Activated CD4-positive, alpha-beta T cell treated with anti-CD3 and anti-CD28 coated beads for 36 hours (primary cell): Measurements from ENCODE around the gene UBALD2. TPM values are rescaled to one million over a fixed set of nuclear protein-coding genes. Genes with fewer than 3 reads are reported as not detected.
"Not testable (repeated sequence)": the region's sequence is repeated elsewhere in the genome, so short reads cannot be mapped to it uniquely, and the experiment has no call there.

Experiments
- ATAC-seq: fragments of 200-7000 bp; cut with Tn5 transposase; one replicate; pipeline ENCODE4 v1.10.0; 2021; ENCODE audit warnings: mild to moderate bottlenecking, moderate library complexity
- CTCF ChIA-PET: fragments of 350-600 bp; sonication (Branson Sonifier 250); formaldehyde crosslinking; loops from one replicate; lab custom pipeline; 2021; ENCODE audit warnings: antibody characterized with exemption; lab: Charles Lee
- POLR2A ChIA-PET: fragments of 350-600 bp; sonication (Branson Sonifier 250); formaldehyde crosslinking; loops from one replicate; lab custom pipeline; 2021; ENCODE audit warnings: antibody characterized with exemption, inconsistent platforms; lab: Charles Lee
- DNase-seq: peaks from one replicate; pipeline ENCODE4 v3.0.0-alpha.2; 2020
- H3K27ac Mint-ChIP-seq: one replicate; pipeline ENCODE4 v1.8.0; 2021; ENCODE audit warnings: mixed read lengths
- H3K27me3 Mint-ChIP-seq: one replicate; pipeline ENCODE4 v1.8.0; 2021; ENCODE audit warnings: mixed read lengths
- H3K36me3 Mint-ChIP-seq: one replicate; pipeline ENCODE4 v1.8.0; 2021; ENCODE audit warnings: low read depth, mixed read lengths
- H3K4me1 Mint-ChIP-seq: one replicate; pipeline ENCODE4 v1.8.0; 2021; ENCODE audit warnings: mixed read lengths
- H3K4me3 Mint-ChIP-seq: one replicate; pipeline ENCODE4 v1.8.0; 2021; ENCODE audit warnings: mild to moderate bottlenecking, moderate library complexity, mixed read lengths
- H3K9me3 Mint-ChIP-seq: one replicate; pipeline ENCODE4 v1.8.0; 2021; ENCODE audit warnings: low read depth, mixed read lengths
- intact Hi-C, 2 experiments: fragments of 100-400 bp; cut with DNase I in 1 of 2; cut with micrococcal nuclease in 1 of 2; formaldehyde crosslinking; loops; one replicate each; pipeline versions ENCODE4 v1.14.2 to v1.15.1; 2022 to 2024; cut with DNase I, micrococcal nuclease
- total RNA-seq, 2 experiments: library from RNA; stranded (reverse); gene quantifications; one replicate each; pipeline ENCODE4 v1.2.3, GENCODE V29; 2021

UBALD2 gene
- total RNA-seq, 2 experiments from 2014 or later: 299 to 639 TPM

DNA sequence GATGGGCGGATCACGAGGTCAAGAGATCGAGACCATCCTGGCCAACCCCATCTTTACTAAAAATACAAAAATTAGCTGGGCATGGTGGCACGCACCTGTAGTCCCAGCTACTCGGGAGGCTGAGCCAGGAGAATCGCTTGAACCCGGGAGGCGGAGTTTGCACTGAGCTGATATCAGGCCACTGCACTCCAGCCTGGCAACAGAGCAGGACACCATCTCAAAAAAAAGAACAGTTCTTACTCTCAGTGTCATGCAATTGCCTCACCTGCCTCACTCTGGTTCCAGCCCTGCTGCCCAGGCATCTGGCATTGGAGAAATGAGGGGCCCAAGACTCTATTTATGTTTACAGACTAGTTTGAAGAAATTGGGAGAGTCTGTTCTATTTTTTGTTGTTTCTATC is 20.4 kb upstream of the UBALD2 start:
- H3K4me3 Mint-ChIP-seq, H3K9me3 Mint-ChIP-seq, ATAC-seq, H3K27me3 Mint-ChIP-seq, DNase-seq, H3K36me3 Mint-ChIP-seq, intact Hi-C loops: not testable (repeated sequence)
- ChIA-PET CTCF (interaction anchor here (0.5 to 2.3 kb wide), 6 partner anchors 11 to 126 kb away, joined by 3 to 7 read pairs (median 4); no protein-coding TSS in a partner anchor), POLR2A (interaction anchor here (2.2 to 2.8 kb wide), 2 partner anchors 23 to 27 kb away, joined by 20 to 28 read pairs; no protein-coding TSS in a partner anchor)
- H3K4me1 Mint-ChIP-seq: peaks cover 63% of the 10 kb centered on the region
- peak overlapping the region; percentile 69 for H3K27ac Mint-ChIP-seq

DNA sequence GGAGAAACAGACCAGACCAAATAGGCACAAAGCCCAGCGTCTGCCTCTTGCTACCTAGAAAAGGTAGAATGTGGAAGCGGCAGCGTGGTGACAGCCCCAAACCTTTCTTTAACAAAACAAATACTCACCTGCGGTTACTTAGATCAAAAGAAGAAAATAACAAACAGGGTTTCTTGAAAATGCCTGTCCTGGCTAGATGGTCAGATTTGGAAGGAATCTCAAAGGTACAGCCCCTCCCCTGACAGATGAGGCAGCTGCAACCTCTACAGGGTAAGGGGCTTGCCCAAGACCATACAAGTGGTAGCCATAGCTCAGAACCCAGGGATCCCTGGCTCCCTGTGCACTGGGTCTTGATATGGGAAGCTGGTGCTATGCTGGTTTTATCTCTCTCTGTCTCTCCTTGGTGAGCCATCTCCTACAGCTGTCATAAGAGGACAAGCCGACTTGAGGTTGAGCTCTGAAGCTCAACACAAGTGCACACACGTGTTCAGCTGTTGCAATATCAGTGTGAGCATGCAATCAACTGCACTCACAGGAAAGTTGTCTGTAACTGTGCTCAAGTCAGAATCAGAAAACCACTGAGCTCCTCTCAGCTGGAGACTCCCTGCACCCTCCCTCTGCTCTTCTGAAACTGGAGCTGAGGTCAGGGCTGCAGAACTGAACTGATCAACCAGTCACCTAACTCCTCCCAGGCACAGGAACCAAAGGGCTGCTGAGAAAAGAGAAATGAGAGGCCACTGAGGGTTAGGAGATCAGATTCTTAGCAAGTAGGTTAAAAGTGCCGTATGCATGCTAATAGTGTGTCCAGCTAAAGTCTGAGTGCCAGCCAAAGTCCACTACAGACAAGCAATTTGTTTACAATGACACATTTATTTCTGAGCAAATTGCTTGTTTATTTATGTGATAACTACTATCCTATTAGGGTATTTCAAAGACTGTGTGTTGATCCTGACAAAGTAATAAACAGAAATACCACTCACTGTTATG is 18.8 kb upstream of the UBALD2 start:
- peak; percentile 84 for DNase-seq
- H3K4me1 Mint-ChIP-seq: peaks cover 59% of the 10 kb centered on the region
- intact Hi-C loops: loop anchor here (1.0 to 2.0 kb wide), 6 partner anchors 18 to 55 kb away; partner anchors contain the start of gene UBALD2 (in 1 of the 2)
- H3K27ac Mint-ChIP-seq: peak overlapping the region; percentile 89
- POLR2A ChIA-PET: interaction anchor here (0.6 to 2.8 kb wide), 10 partner anchors 10 to 1034 kb away, joined by 3 to 28 read pairs (median 8); partner anchors contain the start of gene UBALD2
- ATAC-seq: peak; percentile 98
- H3K4me3 Mint-ChIP-seq: peak overlapping the region; percentile 53
- H3K27me3 Mint-ChIP-seq: peaks cover 2% of the 10 kb centered on the region
- no peaks in the 10 kb centered on the region for H3K36me3 Mint-ChIP-seq
- CTCF ChIA-PET: interaction anchor here (0.7 to 2.6 kb wide), 22 partner anchors 8 to 139 kb away, joined by 3 to 19 read pairs (median 4); partner anchors contain the start of genes SPHK1 and UBALD2
- no peaks in the 10 kb centered on the region for H3K9me3 Mint-ChIP-seq

DNA sequence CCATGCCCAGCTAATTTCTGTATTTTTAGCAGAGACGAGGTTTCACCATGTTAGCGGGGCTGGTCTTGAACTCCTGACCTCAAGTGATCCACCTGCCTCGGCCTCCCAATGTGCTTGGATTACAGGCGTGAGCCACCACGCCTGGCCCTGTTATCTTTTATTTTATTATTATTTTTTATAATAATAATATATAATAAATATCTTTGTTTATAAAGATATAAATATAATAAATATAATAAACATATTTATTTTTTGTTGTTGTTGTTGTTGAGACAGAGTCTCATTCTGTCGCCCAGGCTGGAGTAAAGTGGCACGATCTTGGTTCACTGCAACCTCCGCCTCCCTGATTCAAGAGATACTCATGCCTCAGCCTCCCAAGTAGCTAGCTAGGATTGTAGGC is 17.8 kb upstream of the UBALD2 start:
- no peak overlapping the region for H3K4me3 Mint-ChIP-seq
- no peaks in the 10 kb centered on the region for H3K9me3 Mint-ChIP-seq
- intact Hi-C loops: loop anchor here in 1 of 2 experiments (2.0 kb wide), 1 partner anchor 25 kb away; no protein-coding TSS in a partner anchor
- no peaks in the 10 kb centered on the region for H3K36me3 Mint-ChIP-seq
- DNase-seq: no peak
- H3K27ac Mint-ChIP-seq: peak overlapping the region; percentile 89
- H3K4me1 Mint-ChIP-seq: peaks cover 63% of the 10 kb centered on the region
- CTCF ChIA-PET: interaction anchor here (0.6 to 2.6 kb wide), 12 partner anchors 9 to 220 kb away, joined by 3 to 19 read pairs (median 4); partner anchors contain the start of genes AANAT and UBALD2
- H3K27me3 Mint-ChIP-seq: peaks cover 2% of the 10 kb centered on the region
- POLR2A ChIA-PET: interaction anchor here (1.8 to 2.8 kb wide), 2 partner anchors 17 to 20 kb away, joined by 28 read pairs; partner anchors contain the start of gene UBALD2
- no peak for ATAC-seq

DNA sequence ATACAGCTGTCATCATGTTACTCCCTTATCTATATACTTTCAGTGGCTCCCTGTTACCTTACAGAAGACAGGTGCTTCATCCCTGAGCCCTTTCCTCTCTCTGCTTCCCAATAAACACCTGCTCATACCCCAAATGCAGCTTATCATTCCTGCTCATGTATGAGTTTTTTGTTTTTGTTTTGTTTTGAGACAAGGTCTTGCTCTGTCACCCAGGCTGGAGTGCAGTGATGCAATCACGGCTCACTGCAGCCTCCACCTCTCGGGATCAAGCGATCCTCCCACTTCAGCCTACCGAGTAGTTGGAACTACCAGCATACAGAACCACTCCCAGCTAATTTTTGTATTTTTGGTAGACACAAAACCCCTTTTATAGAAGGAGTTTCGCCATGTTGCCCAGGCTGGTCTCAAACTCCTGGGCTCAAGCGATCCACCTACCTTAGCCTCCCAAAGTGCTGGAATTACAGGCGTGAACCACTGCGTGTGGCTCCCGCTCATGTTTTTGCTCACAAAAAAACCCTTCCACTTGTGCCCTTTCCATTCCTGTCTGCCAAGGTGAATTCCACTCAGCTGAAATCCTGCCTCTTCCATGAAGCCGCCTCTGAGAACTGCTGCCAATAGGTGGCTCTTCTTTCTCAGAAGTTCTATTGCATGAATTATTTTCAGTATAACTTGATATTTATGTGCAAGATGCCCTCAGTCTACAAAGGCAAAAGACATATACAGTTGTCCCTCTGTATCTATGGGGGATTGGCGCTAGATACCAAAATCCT is 16.9 kb upstream of the UBALD2 start:
- DNase-seq (no peak), ATAC-seq (no peak)
- Mint-ChIP-seq H3K9me3 (no peaks in the 10 kb centered on the region), H3K4me1 (peaks cover 66% of the 10 kb centered on the region), H3K4me3 (no peak overlapping the region), H3K27me3 (no peaks in the 10 kb centered on the region), H3K27ac (peak overlapping the region; percentile 2), H3K36me3 (no peaks in the 10 kb centered on the region)
- ChIA-PET CTCF (interaction anchor here (0.6 to 1.5 kb wide), 8 partner anchors 8 to 219 kb away, joined by 3 to 5 read pairs (median 4); partner anchors contain the start of gene AANAT), POLR2A (no interaction called here)
- intact Hi-C loops: no loop called here

DNA sequence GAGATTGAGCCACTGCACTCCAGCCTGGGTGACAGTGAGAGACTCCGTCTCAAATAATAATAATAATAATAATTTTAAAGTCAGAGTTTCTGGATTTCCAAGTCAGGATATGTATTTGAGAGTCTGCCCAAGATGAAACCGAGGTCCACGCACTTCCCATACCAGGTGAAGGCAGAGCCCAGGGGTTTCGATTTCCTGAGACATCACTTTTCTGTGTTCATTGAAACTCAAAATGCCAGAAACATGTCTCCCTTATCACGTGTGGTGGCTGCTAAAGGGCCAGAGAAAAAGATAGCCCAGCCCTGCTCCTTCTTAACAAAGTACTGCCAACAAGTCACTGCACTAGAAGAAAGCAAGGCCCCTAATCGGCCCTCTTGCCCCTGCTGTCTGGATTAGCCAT is 15.0 kb upstream of the UBALD2 start:
- ChIA-PET POLR2A (interaction anchor here (1.3 kb wide), 1 partner anchor 15 kb away, joined by 7 read pairs; the partner anchor contains the start of gene UBALD2), CTCF (no interaction called here)

DNA sequence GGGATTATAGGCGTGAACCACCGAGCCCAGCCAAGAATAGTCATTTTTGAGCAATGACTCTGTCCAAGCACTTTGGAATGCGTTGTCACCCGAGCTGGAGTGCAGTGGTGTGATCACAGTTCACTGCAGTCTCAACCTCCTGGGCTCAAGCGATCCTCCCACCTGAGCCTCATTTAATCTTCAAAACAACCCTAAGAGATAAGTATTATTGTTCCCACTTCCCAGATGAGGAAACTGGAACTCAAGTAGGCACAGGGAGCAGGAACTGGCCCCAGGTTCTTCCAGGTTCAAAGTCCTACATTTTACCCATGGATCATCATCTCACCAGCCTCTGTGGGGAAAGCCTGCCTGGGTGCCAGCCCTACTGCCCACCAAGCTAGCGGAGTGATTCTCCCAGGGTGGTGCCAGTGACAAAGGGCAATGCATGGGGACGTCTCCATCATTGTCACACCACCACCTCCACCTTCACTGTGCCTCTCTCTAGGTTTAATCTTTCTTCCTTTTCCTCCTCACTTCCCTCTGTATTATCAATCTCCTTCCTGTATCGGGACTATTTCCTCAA is 13.6 kb upstream of the UBALD2 start:
- Mint-ChIP-seq H3K4me3 (peak overlapping the region; percentile 15), H3K9me3 (no peaks in the 10 kb centered on the region), H3K27ac (peak overlapping the region; percentile 86), H3K36me3 (no peaks in the 10 kb centered on the region), H3K27me3 (no peaks in the 10 kb centered on the region), H3K4me1 (peaks cover 51% of the 10 kb centered on the region)
- DNase-seq (no peak), ATAC-seq (peak; percentile 4)
- CTCF ChIA-PET: interaction anchor here (0.6 to 1.2 kb wide), 8 partner anchors 9 to 201 kb away, joined by 3 to 5 read pairs (median 3); no protein-coding TSS in a partner anchor
- intact Hi-C loops: no loop called here
- POLR2A ChIA-PET: interaction anchor here (1.1 kb wide), 1 partner anchor 13 kb away, joined by 5 read pairs; no protein-coding TSS in a partner anchor

More for the DNA sequence above, 15.0 kb upstream of the UBALD2 start:
- DNase-seq: no peak
- H3K27me3 Mint-ChIP-seq: no peaks in the 10 kb centered on the region
- H3K27ac Mint-ChIP-seq: no peak overlapping the region
- H3K36me3 Mint-ChIP-seq: no peaks in the 10 kb centered on the region
- H3K9me3 Mint-ChIP-seq: no peaks in the 10 kb centered on the region
- H3K4me3 Mint-ChIP-seq: no peak overlapping the region
- intact Hi-C loops: no loop called here
- H3K4me1 Mint-ChIP-seq: peaks cover 49% of the 10 kb centered on the region
- no peak for ATAC-seq

DNA sequence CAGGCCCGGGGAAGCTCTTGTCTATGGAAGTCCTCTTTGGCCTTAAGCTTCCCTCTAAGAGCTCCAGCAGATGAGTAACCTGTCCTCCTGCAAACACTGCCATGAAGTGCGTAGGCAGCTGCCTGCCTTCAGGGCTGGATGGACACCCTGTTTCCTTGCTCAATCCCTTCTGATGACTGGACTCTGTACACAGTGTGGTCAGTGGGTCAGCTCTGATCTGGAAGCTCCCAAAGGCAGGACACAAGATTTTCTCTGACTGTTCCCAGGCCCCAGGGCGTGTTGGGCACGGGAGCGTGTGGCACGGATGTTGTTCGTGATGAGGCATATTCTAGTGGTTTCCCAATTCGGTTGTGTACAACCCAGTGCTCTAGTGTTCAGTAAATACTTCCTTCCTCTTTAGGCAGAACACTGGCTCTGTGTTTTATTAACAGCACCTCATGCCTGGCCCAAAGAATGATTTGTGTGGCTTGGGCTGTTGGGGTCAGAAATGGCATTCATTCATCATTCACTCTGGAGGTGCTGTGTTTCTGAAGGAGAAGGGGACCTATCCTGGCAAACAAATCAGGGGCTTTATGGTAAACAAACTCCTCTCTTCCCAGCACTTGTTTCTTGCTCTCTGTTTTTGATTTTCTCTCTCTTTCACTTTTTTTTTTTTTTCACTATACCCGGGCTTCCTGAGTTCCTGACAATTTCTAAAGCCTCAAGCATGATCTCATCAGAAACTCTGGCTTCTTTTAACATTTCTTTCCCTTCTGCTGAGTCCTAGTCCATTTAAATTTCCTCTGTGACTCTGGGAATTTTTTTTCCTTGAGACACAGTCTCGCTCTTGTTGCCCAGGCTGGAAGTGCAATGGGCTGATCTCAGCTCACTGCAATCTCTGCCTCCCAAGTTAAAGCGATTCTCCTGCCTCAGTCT is 12.9 kb upstream of the UBALD2 start:
- Mint-ChIP-seq H3K36me3 (no peaks in the 10 kb centered on the region), H3K4me1 (peaks cover 50% of the 10 kb centered on the region), H3K9me3 (no peaks in the 10 kb centered on the region), H3K27me3 (no peaks in the 10 kb centered on the region), H3K4me3 (peak overlapping the region; percentile 15), H3K27ac (peak overlapping the region; percentile 86)
- ATAC-seq (peak; percentile 77), DNase-seq (peak; percentile 59)
- POLR2A ChIA-PET: interaction anchor here (1.1 kb wide), 1 partner anchor 12 kb away, joined by 5 read pairs; no protein-coding TSS in a partner anchor
- CTCF ChIA-PET: interaction anchor here (0.6 to 1.2 kb wide), 7 partner anchors 9 to 202 kb away, joined by 3 to 5 read pairs (median 3); no protein-coding TSS in a partner anchor
- intact Hi-C loops: no loop called here

DNA sequence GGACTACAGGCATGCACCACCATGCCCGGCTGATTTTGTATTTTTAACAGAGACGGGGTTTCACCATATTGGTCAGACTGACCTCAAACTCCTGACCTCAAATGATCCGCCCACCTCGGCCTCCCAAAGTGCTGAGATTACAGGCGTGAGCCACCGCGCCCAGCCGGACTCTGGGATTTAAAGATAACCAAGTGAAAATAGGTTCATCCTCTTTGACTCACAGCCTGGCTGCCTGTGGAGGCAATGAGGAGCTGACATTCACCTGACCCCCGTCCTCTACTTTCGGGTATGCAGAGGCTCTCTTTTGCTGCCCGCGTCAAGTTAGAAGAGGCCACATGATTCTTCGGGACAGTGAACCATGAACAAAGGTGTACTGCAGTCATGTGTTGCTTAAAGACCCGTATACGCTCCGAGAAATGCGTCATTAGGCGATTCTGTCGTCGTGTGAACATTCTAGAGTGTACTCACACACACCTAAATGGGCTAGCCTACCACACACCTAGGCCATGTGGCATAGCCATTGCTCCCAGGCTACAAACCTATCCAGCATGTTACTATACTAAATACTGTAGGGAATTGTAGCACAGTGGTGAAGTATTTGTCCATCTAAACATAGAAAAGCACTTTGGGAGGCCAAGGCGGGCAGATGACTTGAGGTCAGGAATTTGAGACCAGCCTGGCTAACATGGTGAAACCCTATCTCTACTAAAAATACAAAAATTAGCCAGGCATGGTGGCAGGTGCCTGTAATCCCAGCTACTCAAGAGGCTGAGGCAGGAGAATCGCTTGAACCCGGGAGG is 12.0 kb upstream of the UBALD2 start:
- peak overlapping the region; percentile 15 for H3K4me3 Mint-ChIP-seq
- POLR2A ChIA-PET, H3K27me3 Mint-ChIP-seq, ATAC-seq, DNase-seq, CTCF ChIA-PET, H3K9me3 Mint-ChIP-seq, intact Hi-C loops, H3K36me3 Mint-ChIP-seq: not testable (repeated sequence)
- H3K4me1 Mint-ChIP-seq: peaks cover 43% of the 10 kb centered on the region
- H3K27ac Mint-ChIP-seq: peak overlapping the region; percentile 86

DNA sequence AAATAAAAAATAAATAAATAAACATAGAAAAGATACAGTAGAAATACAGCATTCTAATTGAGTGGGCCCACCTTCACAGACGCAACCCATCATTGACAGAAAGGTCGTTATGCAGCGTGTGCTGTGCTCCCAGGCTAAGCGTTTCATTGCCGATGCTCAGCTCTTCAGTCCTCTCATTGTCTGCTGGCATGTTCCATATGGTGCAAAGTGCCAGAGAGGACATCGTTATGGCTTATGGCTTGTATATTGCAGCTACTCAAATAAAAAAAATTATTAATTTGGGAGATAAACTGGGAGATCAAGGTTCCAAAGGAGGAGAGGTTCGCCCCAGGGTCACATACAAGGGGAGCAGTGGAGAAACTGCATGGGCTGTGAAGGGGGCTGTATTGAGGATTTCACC is 11.3 kb upstream of the UBALD2 start:
- ChIA-PET POLR2A (interaction anchor here (0.7 kb wide), 1 partner anchor 48 kb away, joined by 3 read pairs; no protein-coding TSS in a partner anchor), CTCF (no interaction called here)
- H3K27ac Mint-ChIP-seq: no peak overlapping the region
- H3K4me3 Mint-ChIP-seq: no peak overlapping the region
- DNase-seq: no peak
- ATAC-seq: no peak
- no peaks in the 10 kb centered on the region for H3K27me3 Mint-ChIP-seq
- H3K9me3 Mint-ChIP-seq: no peaks in the 10 kb centered on the region
- H3K36me3 Mint-ChIP-seq: no peaks in the 10 kb centered on the region
- H3K4me1 Mint-ChIP-seq: peaks cover 39% of the 10 kb centered on the region
- intact Hi-C loops: no loop called here
